Activated CD4-positive, alpha-beta T cell treated with anti-CD3 and anti-CD28 coated beads for 36 hours (primary cell): ENCODE data around the gene CTR9. TPM values are rescaled to one million over a fixed set of nuclear protein-coding genes. Genes with fewer than 3 reads are reported as not detected.

Source experiments
- ATAC-seq: fragments of 200-7000 bp; cut with Tn5 transposase; one replicate; pipeline ENCODE4 v1.10.0; 2021; ENCODE audit warnings: mild to moderate bottlenecking, moderate library complexity
- CTCF ChIA-PET: fragments of 350-600 bp; sonication (Branson Sonifier 250); formaldehyde crosslinking; loops from one replicate; lab custom pipeline; 2021; ENCODE audit warnings: antibody characterized with exemption; lab: Charles Lee
- POLR2A ChIA-PET: fragments of 350-600 bp; sonication (Branson Sonifier 250); formaldehyde crosslinking; loops from one replicate; lab custom pipeline; 2021; ENCODE audit warnings: antibody characterized with exemption, inconsistent platforms; lab: Charles Lee
- DNase-seq: peaks from one replicate; pipeline ENCODE4 v3.0.0-alpha.2; 2020
- H3K27ac Mint-ChIP-seq: one replicate; pipeline ENCODE4 v1.8.0; 2021; ENCODE audit warnings: mixed read lengths
- H3K27me3 Mint-ChIP-seq: one replicate; pipeline ENCODE4 v1.8.0; 2021; ENCODE audit warnings: mixed read lengths
- H3K36me3 Mint-ChIP-seq: one replicate; pipeline ENCODE4 v1.8.0; 2021; ENCODE audit warnings: low read depth, mixed read lengths
- H3K4me1 Mint-ChIP-seq: one replicate; pipeline ENCODE4 v1.8.0; 2021; ENCODE audit warnings: mixed read lengths
- H3K4me3 Mint-ChIP-seq: one replicate; pipeline ENCODE4 v1.8.0; 2021; ENCODE audit warnings: mild to moderate bottlenecking, moderate library complexity, mixed read lengths
- H3K9me3 Mint-ChIP-seq: one replicate; pipeline ENCODE4 v1.8.0; 2021; ENCODE audit warnings: low read depth, mixed read lengths
- intact Hi-C, 2 experiments: fragments of 100-400 bp; cut with DNase I in 1 of 2; cut with micrococcal nuclease in 1 of 2; formaldehyde crosslinking; loops; one replicate each; pipeline versions ENCODE4 v1.14.2 to v1.15.1; 2022 to 2024; cut with DNase I, micrococcal nuclease
- total RNA-seq, 2 experiments: library from RNA; stranded (reverse); gene quantifications; one replicate each; pipeline ENCODE4 v1.2.3, GENCODE V29; 2021

The CTR9 gene
- total RNA-seq, 2 experiments from 2014 or later, result 39.7 to 43.9 TPM

DNA sequence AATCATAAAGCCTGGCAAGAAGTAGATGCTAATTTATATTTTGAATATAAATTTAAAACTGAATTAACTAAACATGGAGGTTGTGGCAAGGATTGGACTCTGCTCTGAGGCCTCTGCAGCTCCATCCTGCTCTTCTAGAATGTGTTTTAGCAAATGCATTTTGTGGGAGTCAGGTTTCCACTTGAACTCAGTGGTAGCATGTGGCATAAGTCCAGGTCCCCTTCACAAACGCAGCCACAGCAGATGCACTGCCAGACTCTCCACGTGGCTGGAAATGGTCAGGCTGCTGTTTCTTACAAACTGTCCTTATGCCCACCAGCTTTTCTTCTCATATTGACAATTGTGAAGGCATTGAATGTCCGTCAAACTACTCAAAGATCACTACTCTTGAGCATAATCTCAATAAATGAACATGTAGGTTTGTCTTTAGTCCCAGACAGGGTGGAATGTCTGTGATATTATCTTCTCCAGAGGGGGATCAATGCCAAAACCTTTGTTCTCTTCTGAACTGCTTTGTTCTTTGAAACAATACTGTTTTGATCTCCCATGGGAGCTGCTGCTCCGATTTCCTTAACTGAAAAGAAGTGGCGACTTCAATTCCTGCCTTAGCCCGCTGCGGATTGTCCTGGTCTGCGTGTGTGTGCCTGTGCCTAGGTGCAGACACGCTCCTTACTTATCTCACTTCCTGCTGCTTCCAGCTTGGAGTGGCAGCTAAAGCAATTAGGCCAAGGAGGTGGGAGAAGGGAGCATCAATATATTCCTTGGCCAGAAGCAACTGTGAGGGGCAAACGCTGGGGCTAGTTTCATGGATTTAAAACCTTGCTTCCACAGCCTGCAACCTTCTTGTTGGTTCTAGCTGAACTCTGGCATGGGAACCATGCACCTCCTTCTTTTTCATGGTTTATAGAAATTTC, 33.4 kb downstream of the CTR9 start:
- Mint-ChIP-seq H3K4me1 (no peaks in the 10 kb centered on the region), H3K4me3 (no peak overlapping the region), H3K27me3 (no peaks in the 10 kb centered on the region), H3K9me3 (no peaks in the 10 kb centered on the region), H3K36me3 (no peaks in the 10 kb centered on the region), H3K27ac (no peak overlapping the region)
- CTCF ChIA-PET, result interaction anchor here (0.6 to 5.3 kb wide), 5 partner anchors 8 to 418 kb away, joined by 3 to 26 read pairs (median 3); no protein-coding TSS in a partner anchor
- ATAC-seq, result no peak
- no peak for DNase-seq
- intact Hi-C loops, result no loop called here
- POLR2A ChIA-PET, result interaction anchor here (0.6 kb wide), 1 partner anchor 14 kb away, joined by 5 read pairs; no protein-coding TSS in a partner anchor

DNA sequence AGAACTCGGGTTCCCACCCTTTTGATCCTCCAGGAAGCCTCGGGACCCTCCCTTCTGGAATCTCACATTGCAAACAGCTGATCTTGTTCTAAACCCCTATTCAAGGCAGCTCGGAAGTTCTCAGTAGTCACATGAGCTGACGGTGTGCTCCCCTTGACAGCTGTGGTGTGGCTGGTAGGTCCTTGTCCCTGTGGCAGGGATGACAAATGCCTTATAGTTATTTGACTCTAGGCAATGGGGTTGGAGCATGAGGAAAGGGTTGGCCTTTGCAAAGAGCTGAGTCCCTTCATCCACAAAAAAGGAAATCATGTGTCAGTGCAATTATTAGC, 34.1 kb downstream of the CTR9 start:
- intact Hi-C loops, result no loop called here
- Mint-ChIP-seq H3K27ac (no peak overlapping the region), H3K4me3 (no peak overlapping the region), H3K27me3 (no peaks in the 10 kb centered on the region), H3K36me3 (no peaks in the 10 kb centered on the region), H3K4me1 (no peaks in the 10 kb centered on the region), H3K9me3 (no peaks in the 10 kb centered on the region)
- DNase-seq (no peak), ATAC-seq (no peak)
- CTCF ChIA-PET, result interaction anchor here (1.0 to 1.6 kb wide), 2 partner anchors 15 to 231 kb away, joined by 3 to 5 read pairs; no protein-coding TSS in a partner anchor
- POLR2A ChIA-PET, result no interaction called here

DNA sequence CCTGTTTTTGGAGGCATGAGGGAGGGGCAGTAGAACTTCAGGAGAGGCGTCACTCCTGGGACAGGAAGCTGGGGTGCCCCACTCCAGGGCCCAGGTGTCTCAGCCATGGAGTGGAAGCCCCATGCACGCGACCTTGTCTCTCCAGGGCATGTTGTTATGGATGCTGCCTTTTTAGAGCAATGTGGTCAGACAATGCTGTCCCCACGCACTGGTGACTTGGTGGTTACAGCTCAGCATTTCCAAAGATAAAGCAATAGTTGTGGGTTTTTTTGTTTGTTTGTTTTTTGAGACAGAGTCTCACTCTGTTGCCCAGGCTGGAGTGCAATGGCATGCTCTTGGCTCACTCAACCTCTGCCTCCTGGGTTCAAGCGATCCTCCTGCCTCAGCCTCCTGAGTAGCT, 35.4 kb downstream of the CTR9 start:
- no peaks in the 10 kb centered on the region for H3K27me3 Mint-ChIP-seq
- intact Hi-C loops, result no loop called here
- H3K36me3 Mint-ChIP-seq, result no peaks in the 10 kb centered on the region
- DNase-seq (no peak), ATAC-seq (no peak)
- no peaks in the 10 kb centered on the region for H3K4me1 Mint-ChIP-seq
- CTCF ChIA-PET, result no interaction called here
- no peaks in the 10 kb centered on the region for H3K9me3 Mint-ChIP-seq
- no peak overlapping the region for H3K27ac Mint-ChIP-seq
- POLR2A ChIA-PET, result no interaction called here
- H3K4me3 Mint-ChIP-seq, result no peak overlapping the region

DNA sequence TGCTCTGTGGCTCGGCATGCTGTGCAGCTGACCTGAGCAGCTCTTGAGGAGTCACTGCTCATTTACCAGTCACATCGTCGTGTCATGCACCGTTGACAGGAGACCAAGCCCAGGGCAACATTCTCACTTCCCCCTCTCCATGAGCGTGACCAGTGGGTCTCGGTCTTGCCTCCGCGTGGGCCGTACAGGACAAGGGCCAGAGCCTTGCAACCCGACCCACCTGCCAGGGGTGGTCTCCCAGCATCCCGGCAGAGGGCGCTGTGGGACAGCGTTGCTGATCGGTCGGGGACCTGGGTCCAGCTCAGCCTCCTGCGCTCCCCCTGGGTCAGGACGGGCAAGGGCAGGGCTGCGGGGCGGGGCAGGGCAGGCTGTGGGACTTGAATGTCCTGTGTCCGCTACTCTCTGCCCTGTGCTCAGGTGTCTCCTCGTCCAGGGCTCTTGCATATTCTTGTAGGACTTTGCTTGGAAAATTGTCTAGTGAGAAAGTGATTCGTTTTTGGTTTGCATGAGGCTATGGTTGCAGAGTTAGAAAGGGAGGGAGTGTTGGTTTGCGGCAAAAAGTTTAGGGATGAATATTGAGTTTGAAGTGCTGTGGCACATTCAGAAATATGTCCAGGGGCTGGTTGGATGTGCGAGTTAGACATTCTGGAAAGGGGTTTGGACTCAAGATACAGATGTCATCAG, 41.5 kb downstream of the CTR9 start:
- peaks cover 21% of the 10 kb centered on the region for H3K4me1 Mint-ChIP-seq
- H3K4me3 Mint-ChIP-seq, result no peak overlapping the region
- intact Hi-C loops, result loop anchor here (1.0 to 5.0 kb wide), 6 partner anchors 140 to 995 kb away; no protein-coding TSS in a partner anchor
- ChIA-PET POLR2A (interaction anchor here (0.7 to 2.0 kb wide), 4 partner anchors 8 to 141 kb away, joined by 3 to 12 read pairs (median 5); partner anchors contain the start of gene EIF4G2), CTCF (interaction anchor here (0.5 to 4.8 kb wide), 56 partner anchors 9 to 1166 kb away, joined by 3 to 60 read pairs (median 4); partner anchors contain the start of genes CTR9, EIF4G2 and ZBED5)
- ATAC-seq (peak; percentile 96), DNase-seq (peak; percentile 93)
- H3K9me3 Mint-ChIP-seq, result no peaks in the 10 kb centered on the region
- H3K27me3 Mint-ChIP-seq, result peaks cover 3% of the 10 kb centered on the region
- H3K27ac Mint-ChIP-seq, result no peak overlapping the region
- H3K36me3 Mint-ChIP-seq, result peaks cover 16% of the 10 kb centered on the region

DNA sequence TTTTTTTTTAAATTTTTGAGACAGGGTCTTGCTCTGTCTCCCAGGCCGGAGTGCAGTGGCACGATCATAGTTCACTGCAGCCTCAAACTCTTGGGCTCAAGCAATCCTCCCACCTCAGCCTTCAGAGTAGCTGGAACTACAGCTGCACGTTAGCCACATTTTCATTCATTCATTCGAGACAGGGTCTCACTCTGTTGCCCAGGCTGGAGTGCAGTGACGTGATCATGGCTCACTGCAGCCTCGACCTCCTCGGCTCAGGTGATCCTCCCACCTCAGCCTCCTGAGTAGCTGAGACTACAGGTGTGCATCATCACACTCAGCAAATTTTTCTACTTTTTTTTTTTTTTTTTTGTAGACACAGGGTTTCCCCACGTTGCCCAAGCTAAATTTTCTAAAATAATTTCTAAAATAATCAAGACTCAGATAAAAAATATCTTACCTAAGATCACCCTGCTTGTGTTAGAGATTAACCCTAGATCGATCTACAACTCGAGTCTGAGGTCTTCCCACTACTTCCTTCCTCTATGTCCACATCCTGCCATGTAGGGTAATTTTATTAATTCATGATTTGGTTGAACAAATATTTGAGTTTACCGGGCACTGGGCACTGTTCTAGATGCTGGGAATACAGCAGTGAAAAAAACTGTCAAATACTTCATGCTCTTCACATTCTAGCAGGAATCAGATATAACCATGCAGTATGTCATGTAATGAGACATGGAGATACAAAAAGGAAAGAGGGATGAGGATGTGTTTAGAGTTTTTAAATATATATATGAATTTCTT, 42.6 kb downstream of the CTR9 start:
- H3K36me3 Mint-ChIP-seq, result peaks cover 25% of the 10 kb centered on the region
- ChIA-PET CTCF (interaction anchor here (0.5 to 4.8 kb wide), 47 partner anchors 7 to 1430 kb away, joined by 3 to 60 read pairs (median 5); partner anchors contain the start of genes CTR9, EIF4G2 and ZBED5), POLR2A (interaction anchor here (0.8 to 2.0 kb wide), 4 partner anchors 10 to 140 kb away, joined by 3 to 12 read pairs (median 4); partner anchors contain the start of gene EIF4G2)
- H3K27me3 Mint-ChIP-seq, result peaks cover 3% of the 10 kb centered on the region
- H3K4me1 Mint-ChIP-seq, result peaks cover 30% of the 10 kb centered on the region
- H3K27ac Mint-ChIP-seq, result no peak overlapping the region
- DNase-seq, result no peak
- H3K4me3 Mint-ChIP-seq, result no peak overlapping the region
- ATAC-seq, result no peak
- intact Hi-C loops, result loop anchor here (2.0 to 5.0 kb wide), 4 partner anchors 139 to 994 kb away; no protein-coding TSS in a partner anchor
- H3K9me3 Mint-ChIP-seq, result no peaks in the 10 kb centered on the region

DNA sequence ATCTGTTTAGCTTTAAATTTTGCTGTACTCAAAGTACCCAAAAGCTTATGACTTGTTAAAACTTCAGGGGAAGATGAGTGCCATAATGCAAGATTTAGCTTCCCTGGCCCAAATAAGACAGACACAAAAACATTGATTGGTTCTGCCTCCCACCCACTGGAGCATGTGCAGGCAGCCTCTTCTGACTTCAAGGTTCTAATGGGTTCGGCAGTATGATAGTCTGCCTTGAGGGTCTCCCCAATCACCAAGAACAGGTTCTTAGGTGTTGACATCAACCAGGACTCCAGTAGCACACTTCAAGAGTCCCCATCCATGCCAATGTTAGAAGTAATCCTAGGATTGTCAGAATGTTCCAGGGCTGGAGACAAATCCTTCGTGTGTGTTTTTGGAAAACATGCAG, 45.1 kb downstream of the CTR9 start:
- intact Hi-C loops, result no loop called here
- Mint-ChIP-seq H3K36me3 (peaks cover 50% of the 10 kb centered on the region), H3K27me3 (peaks cover 3% of the 10 kb centered on the region), H3K9me3 (no peaks in the 10 kb centered on the region), H3K4me3 (no peak overlapping the region), H3K4me1 (peaks cover 55% of the 10 kb centered on the region), H3K27ac (no peak overlapping the region)
- POLR2A ChIA-PET, result interaction anchor here (0.6 to 1.7 kb wide), 8 partner anchors 9 to 225 kb away, joined by 3 to 17 read pairs (median 4); partner anchors contain the start of gene EIF4G2
- DNase-seq, result no peak
- ATAC-seq, result no peak
- CTCF ChIA-PET, result interaction anchor here (0.7 to 1.5 kb wide), 7 partner anchors 8 to 228 kb away, joined by 3 to 4 read pairs (median 3); partner anchors contain the start of gene ZBED5

- Mint-ChIP-seq H3K9me3 (no peaks in the 10 kb centered on the region), H3K27ac (peak overlapping the region; percentile 34), H3K4me3 (no peak overlapping the region), H3K27me3 (peaks cover 3% of the 10 kb centered on the region), H3K36me3 (peaks cover 57% of the 10 kb centered on the region), H3K4me1 (peaks cover 62% of the 10 kb centered on the region)
- DNase-seq, result no peak
- ChIA-PET CTCF (interaction anchor here (1.5 kb wide), 1 partner anchor 36 kb away, joined by 4 read pairs; no protein-coding TSS in a partner anchor), POLR2A (interaction anchor here (0.8 to 1.4 kb wide), 2 partner anchors 8 to 9 kb away, joined by 4 to 5 read pairs; no protein-coding TSS in a partner anchor)
- intact Hi-C loops, result no loop called here
- no peak for ATAC-seq
These were observed 46.0 kb downstream of the CTR9 start for GRCh38 chr11:10797001-10797400.

- peaks cover 62% of the 10 kb centered on the region for H3K36me3 Mint-ChIP-seq
- H3K27ac Mint-ChIP-seq, result no peak overlapping the region
- ChIA-PET CTCF (interaction anchor here (1.3 kb wide), 1 partner anchor 15 kb away, joined by 3 read pairs; no protein-coding TSS in a partner anchor), POLR2A (interaction anchor here (4.1 kb wide), 1 partner anchor 11 kb away, joined by 32 read pairs; the partner anchor contains the start of gene EIF4G2)
- DNase-seq (no peak), ATAC-seq (no peak)
- no peaks in the 10 kb centered on the region for H3K9me3 Mint-ChIP-seq
- intact Hi-C loops, result no loop called here
- H3K27me3 Mint-ChIP-seq, result peaks cover 3% of the 10 kb centered on the region
- H3K4me3 Mint-ChIP-seq, result no peak overlapping the region
- H3K4me1 Mint-ChIP-seq, result peaks cover 67% of the 10 kb centered on the region
These were observed 46.5 kb downstream of the CTR9 start for GRCh38 chr11:10797531-10797930.

GRCh38 chr11:10798330-10798928, 47.4 kb downstream of the CTR9 start:
- Mint-ChIP-seq H3K9me3 (no peaks in the 10 kb centered on the region), H3K27ac (peak overlapping the region; percentile 70), H3K27me3 (no peaks in the 10 kb centered on the region), H3K36me3 (peaks cover 70% of the 10 kb centered on the region), H3K4me1 (peaks cover 65% of the 10 kb centered on the region), H3K4me3 (no peak overlapping the region)
- ChIA-PET CTCF (interaction anchor here (0.6 to 1.3 kb wide), 6 partner anchors 11 to 358 kb away, joined by 3 to 4 read pairs (median 3); partner anchors contain the start of gene EIF4G2), POLR2A (interaction anchor here (0.6 to 4.1 kb wide), 2 partner anchors 10 to 28 kb away, joined by 5 to 32 read pairs; partner anchors contain the start of gene EIF4G2)
- no peak for DNase-seq
- ATAC-seq, result peak; percentile 64
- intact Hi-C loops, result no loop called here

DNA sequence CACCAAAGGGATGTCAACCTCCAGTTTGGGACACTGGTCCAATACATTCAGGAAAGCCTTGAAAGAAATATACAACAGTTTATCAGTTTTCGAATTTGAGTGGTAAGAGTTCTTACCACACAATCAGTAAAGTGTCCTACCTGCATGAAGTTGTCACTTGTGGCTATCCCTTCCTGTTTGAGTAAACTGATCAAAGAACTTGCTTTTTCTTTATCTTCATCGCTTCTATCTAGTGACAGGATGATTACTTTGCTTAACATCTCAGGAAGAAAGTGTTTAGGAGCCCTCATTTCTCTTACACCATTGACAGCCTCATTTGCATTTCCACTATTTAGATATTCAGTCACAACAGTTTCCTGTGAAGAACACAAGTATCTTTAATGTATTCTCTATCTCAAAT, 49.2 kb downstream of the CTR9 start:
- Mint-ChIP-seq H3K9me3 (no peaks in the 10 kb centered on the region), H3K27ac (peak overlapping the region; percentile 75), H3K4me1 (peaks cover 75% of the 10 kb centered on the region), H3K27me3 (no peaks in the 10 kb centered on the region), H3K4me3 (no peak overlapping the region), H3K36me3 (peaks cover 85% of the 10 kb centered on the region)
- CTCF ChIA-PET, result interaction anchor here (0.7 to 1.3 kb wide), 3 partner anchors 29 to 50 kb away, joined by 3 read pairs; no protein-coding TSS in a partner anchor
- POLR2A ChIA-PET, result interaction anchor here (0.6 to 4.1 kb wide), 3 partner anchors 8 to 357 kb away, joined by 3 to 32 read pairs (median 6); partner anchors contain the start of gene EIF4G2
- ATAC-seq, result no peak
- intact Hi-C loops, result loop anchor here in 1 of 2 experiments (10.0 kb wide), 1 partner anchor 355 kb away; no protein-coding TSS in a partner anchor
- DNase-seq, result no peak
